Keratinocyte (primary cell): ENCODE data around the gene LHX2. TPM values are rescaled to one million over a fixed set of nuclear protein-coding genes. Genes with fewer than 3 reads are reported as not detected.

Experiments used
- DNase-seq: peaks from one replicate; pipeline ENCODE4 v3.0.0-alpha.2; 2011; ENCODE audit warnings: low read depth, missing footprints, low spot score
- FAIRE-seq: peaks from 2 replicates; lab custom pipeline; 2011; peaks lifted over from hg19 to GRCh38; lab: Jason Lieb, UNC
- H2AFZ ChIP-seq: 2 replicates; pipeline ENCODE4 v1.6.0; 2012; ENCODE audit warnings: low read length, control low read depth, inconsistent platforms; ENCODE audit not compliant: control insufficient read depth
- H3K27ac ChIP-seq: 2 replicates; pipeline ENCODE4 v1.5.1; 2011; ENCODE audit warnings: low read length; ENCODE audit not compliant: control insufficient read depth, insufficient read depth
- H3K27me3 ChIP-seq: 3 replicates; pipeline ENCODE4 v1.6.0; 2011; ENCODE audit warnings: low read length; ENCODE audit not compliant: control insufficient read depth, insufficient read depth; ENCODE audit errors: extremely low read depth
- H3K36me3 ChIP-seq, 2 experiments: 2 replicates in 1 of 2; 3 replicates in 1 of 2; pipeline ENCODE4 v1.5.1; 2011; ENCODE audit warnings: low read length in 2 of 2, mild to moderate bottlenecking in 1 of 2; ENCODE audit not compliant: control insufficient read depth in 2 of 2, insufficient read depth in 2 of 2; ENCODE audit errors: extremely low read depth in 1 of 2
- H3K4me1 ChIP-seq: 3 replicates; pipeline ENCODE4 v1.5.1; 2011; ENCODE audit warnings: low read length; ENCODE audit not compliant: control insufficient read depth, insufficient read depth; ENCODE audit errors: extremely low read depth
- H3K4me2 ChIP-seq: 3 replicates; pipeline ENCODE4 v1.6.0; 2011; ENCODE audit warnings: low read depth, low read length; ENCODE audit not compliant: control insufficient read depth, insufficient read depth; ENCODE audit errors: extremely low read depth
- H3K4me3 ChIP-seq, 3 experiments: fragments of 200-600 bp in 1 of 3; sonication (generic) in 1 of 3; 2 replicates in 2 of 3; 3 replicates in 1 of 3; pipeline ENCODE4 v1.5.1; 2011 to 2016; ENCODE audit warnings: low read length in 3 of 3, mild to moderate bottlenecking in 3 of 3, control low read depth in 2 of 3, inconsistent platforms in 1 of 3, low read depth in 1 of 3, mixed read lengths in 1 of 3, mixed run types in 1 of 3, moderate library complexity in 1 of 3; ENCODE audit not compliant: control insufficient read depth in 2 of 3, insufficient read depth in 2 of 3; ENCODE audit errors: extremely low read depth in 1 of 3
- H3K79me2 ChIP-seq: 2 replicates; pipeline ENCODE4 v1.6.0; 2012; ENCODE audit warnings: low read length; ENCODE audit not compliant: control insufficient read depth, insufficient read depth
- H3K9ac ChIP-seq: 3 replicates; pipeline ENCODE4 v1.6.0; 2011; ENCODE audit warnings: low read length; ENCODE audit not compliant: control insufficient read depth, insufficient read depth; ENCODE audit errors: extremely low read depth
- H3K9me1 ChIP-seq: 3 replicates; pipeline ENCODE4 v1.6.0; 2011; ENCODE audit warnings: low read length; ENCODE audit not compliant: control insufficient read depth, insufficient read depth; ENCODE audit errors: extremely low read depth
- H3K9me3 ChIP-seq: 2 replicates; pipeline ENCODE4 v1.5.1; 2012; ENCODE audit warnings: low read depth, low read length; ENCODE audit not compliant: control insufficient read depth
- H4K20me1 ChIP-seq: 3 replicates; pipeline ENCODE4 v1.6.0; 2011; ENCODE audit warnings: low read length; ENCODE audit not compliant: control insufficient read depth, insufficient read depth; ENCODE audit errors: extremely low read depth
- CTCF ChIP-seq, 3 experiments: IDR thresholded peaks in 1 of 3; conservative IDR thresholded peaks in 1 of 3; optimal IDR thresholded peaks in 1 of 3; 2 replicates in 2 of 3; 3 replicates in 1 of 3; pipeline versions ENCODE3 to v1.5.1; 2011; ENCODE audit warnings: low read length in 3 of 3, mild to moderate bottlenecking in 3 of 3, moderate library complexity in 2 of 3, control low read depth in 1 of 3, inconsistent platforms in 1 of 3; ENCODE audit not compliant: insufficient read depth in 2 of 3; ENCODE audit errors: extremely low read depth in 1 of 3
- EZH2 ChIP-seq: IDR thresholded peaks from one replicate; pipeline ENCODE4 v1.6.1; 2012; ENCODE audit warnings: inconsistent platforms, mild to moderate bottlenecking, low read length, moderate library complexity
- dilution Hi-C: fragments of 300-500 bp; cut with MboI; formaldehyde crosslinking; loops from one replicate; pipeline ENCODE4 v1.7.0; 2020; ENCODE audit warnings: low sequenced_read_pairs; ENCODE audit not compliant: extremely low pct_ligation_motif_present
- polyA plus RNA-seq, 5 experiments: library from polyadenylated mRNA; depleted of rRNA in 3 of 5; stranded (reverse) in 3 of 5; stranded (forward) in 1 of 5; unstranded in 1 of 5; fragments of >200 nt; gene quantifications; 1 replicate in 1 of 5; 2 replicates in 3 of 5; 3 replicates in 1 of 5; pipeline versions ENCODE4 v1.2.1 to v1.2.3, GENCODE V29; 2011 to 2012; ENCODE audit warnings: missing spikeins in 2 of 5, low read depth in 1 of 5, low replicate concordance in 1 of 5

The LHX2 gene
- polyA plus RNA-seq, 1 donor (not counting 4 experiments of a cell fraction or from before 2014, with no cell fraction given), result 0.07 TPM

GRCh38 chr9:124024107-124024506 is 12.5 kb downstream of the LHX2 start:
- Histone ChIP-seq H3K36me3 (no peaks in the 10 kb centered on the region), H2AFZ (no peak overlapping the region), H4K20me1 (no peaks in the 10 kb centered on the region), H3K9ac (no peak overlapping the region), H3K4me1 (no peaks in the 10 kb centered on the region), H3K4me3 (no peak overlapping the region), H3K4me2 (no peak overlapping the region), H3K9me3 (no peaks in the 10 kb centered on the region), H3K9me1 (no peaks in the 10 kb centered on the region), H3K79me2 (no peaks in the 10 kb centered on the region), H3K27ac (no peak overlapping the region), H3K27me3 (peaks cover 78% of the 10 kb centered on the region)
- no peak for DNase-seq
- dilution Hi-C loops, result no loop called here
- no peak for FAIRE-seq
- TF ChIP-seq EZH2, result no peak
- TF ChIP-seq CTCF (optimal IDR thresholded peaks at IDR 0.05 in 1 of 3, IDR thresholded peaks at IDR 0.05 in 1 of 3, conservative IDR thresholded peaks at IDR 0.05 in 1 of 3; ENCODE audit: extremely low read depth in 1 of 3, insufficient read depth in 2 of 3, low read length in 3 of 3), result no peak

- TF ChIP-seq CTCF (optimal IDR thresholded peaks at IDR 0.05 in 1 of 3, IDR thresholded peaks at IDR 0.05 in 1 of 3, conservative IDR thresholded peaks at IDR 0.05 in 1 of 3; ENCODE audit: extremely low read depth in 1 of 3, insufficient read depth in 2 of 3, low read length in 3 of 3) (no peak), EZH2 (no peak)
- Histone ChIP-seq H3K79me2 (no peaks in the 10 kb centered on the region), H2AFZ (no peak overlapping the region), H3K9ac (no peak overlapping the region), H3K9me3 (no peaks in the 10 kb centered on the region), H3K36me3 (no peaks in the 10 kb centered on the region), H3K4me3 (no peak overlapping the region), H4K20me1 (no peaks in the 10 kb centered on the region), H3K4me2 (no peak overlapping the region), H3K4me1 (no peaks in the 10 kb centered on the region), H3K9me1 (no peaks in the 10 kb centered on the region), H3K27me3 (peaks cover 68% of the 10 kb centered on the region), H3K27ac (no peak overlapping the region)
- DNase-seq (no peak), FAIRE-seq (no peak)
- dilution Hi-C loops, result no loop called here
These were observed 18.0 kb downstream of the LHX2 start for GRCh38 chr9:124029617-124030016.
